Measurements from ENCODE around the gene PCDHGC3. TPM values are rescaled to one million over a fixed set of nuclear protein-coding genes. Genes with fewer than 3 reads are reported as not detected.

The PCDHGC3 gene
- total and polyA plus RNA-seq, 2 of the 8 experiments (the other 6 are each of a cell fraction or from before 2014, with no cell fraction given): 4.7 to 18.6 TPM

GRCh38 chr5:141512390-141512910, 36.7 kb downstream of the PCDHGC3 start (continued):
- TF ChIP-seq RNF2 (IDR thresholded peaks at IDR 0.05; ENCODE audit: borderline replicate concordance, low read depth, low read length, missing control alignments, poor library complexity, severe bottlenecking) (no peak), RFX5 (IDR thresholded peaks at IDR 0.05; ENCODE audit: borderline replicate concordance, low read depth, low read length) (peak; percentile 9; the same call in 1 of the 2 replicates), TAF7 (optimal IDR thresholded peaks at IDR 0.05; ENCODE audit: borderline replicate concordance, low read depth, low read length) (peak; percentile 76), EZH2 (IDR thresholded peaks at IDR 0.05; ENCODE audit: low read depth, low read length, severe bottlenecking) (no peak), SP4 (IDR thresholded peaks at IDR 0.05; ENCODE audit: low read length) (no peak), SRF (IDR thresholded peaks at IDR 0.05; ENCODE audit: low read depth, low read length) (no peak), POLR2A (IDR thresholded peaks at IDR 0.05; ENCODE audit: control extremely low read depth in 1 of 2, low read depth in 2 of 2, low read length in 2 of 2) (peak in 1 of 2 experiments; percentile 60; a peak in 2 of 3 replicates), RXRA (IDR thresholded peaks at IDR 0.05; ENCODE audit: insufficient read depth, low read depth, low read length) (no peak), SUZ12 (IDR thresholded peaks at IDR 0.05; ENCODE audit: low read length) (no peak), CTCF (IDR thresholded peaks at IDR 0.05; ENCODE audit: control extremely low read depth in 1 of 3, insufficient read depth in 1 of 3, low read depth in 1 of 3, low read length in 3 of 3) (peak in 2 of 3 experiments; percentile 97 to 98; a peak in 3 of 4 replicates), SP1 (IDR thresholded peaks at IDR 0.05; ENCODE audit: low read depth, low read length) (0 out of 2 replicates have a peak, but pooled peaks have one; percentile 24), GABPA (IDR thresholded peaks at IDR 0.05; ENCODE audit: borderline replicate concordance, insufficient read depth, low read length) (no peak), KDM1A (IDR thresholded peaks at IDR 0.05; ENCODE audit: borderline replicate concordance, low read length) (no peak), PHF8 (conservative IDR thresholded peaks at IDR 0.05; ENCODE audit: low read depth, low read length) (peak; percentile 22; the same call in 1 of the 2 replicates), RAD21 (IDR thresholded peaks at IDR 0.05 in 1 of 2, conservative IDR thresholded peaks at IDR 0.05 in 1 of 2; ENCODE audit: low read depth in 2 of 2, low read length in 2 of 2) (peak; percentile 80 to 86), CREB1 (IDR thresholded peaks at IDR 0.05) (no peak), HDAC2 (IDR thresholded peaks at IDR 0.05; ENCODE audit: borderline replicate concordance in 1 of 2, low read depth in 2 of 2, low read length in 2 of 2) (peak in 1 of 2 experiments; percentile 83; a peak in 2 of 4 replicates), MAFK (IDR thresholded peaks at IDR 0.05; ENCODE audit: low read depth, low read length) (no peak), YY1 (IDR thresholded peaks at IDR 0.05; ENCODE audit: low read depth, low read length) (peak; percentile 83), CHD1 (IDR thresholded peaks at IDR 0.05; ENCODE audit: low read depth, low read length) (no peak), TCF12 (IDR thresholded peaks at IDR 0.05; ENCODE audit: low read depth, low read length) (no peak)
